AG10803 (cell line): ENCODE data around the gene ZSWIM6.

Source experiments
- DNase-seq: peaks from one replicate; pipeline ENCODE4 v3.0.0; 2010; ENCODE audit warnings: low read depth
- H3K4me3 ChIP-seq: 2 replicates; pipeline ENCODE4 v1.5.1; 2011; ENCODE audit warnings: mild to moderate bottlenecking, low read length, control low read depth
- CTCF ChIP-seq: conservative IDR thresholded peaks from 2 replicates; pipeline ENCODE4 v1.5.1; 2011; ENCODE audit warnings: mild to moderate bottlenecking, low read length, control low read depth, inconsistent platforms

ZSWIM6 gene

GRCh38 chr5:61362796-61363368 is 30.8 kb downstream of the ZSWIM6 start:
- peak; percentile 29 for TF ChIP-seq CTCF
- H3K4me3 ChIP-seq: no peak overlapping the region
- DNase-seq: peak; percentile 6

- no peak overlapping the region for H3K4me3 ChIP-seq
- DNase-seq: no peak
- TF ChIP-seq CTCF: no peak
Observed at GRCh38 chr5:61363401-61364114, 31.5 kb downstream of the ZSWIM6 start.

- no peak overlapping the region for H3K4me3 ChIP-seq
- no peak for TF ChIP-seq CTCF
- no peak for DNase-seq
Observed at GRCh38 chr5:61366497-61367240, 34.6 kb downstream of the ZSWIM6 start.

GRCh38 chr5:61370506-61370905 is 38.4 kb downstream of the ZSWIM6 start:
- TF ChIP-seq CTCF: no peak
- H3K4me3 ChIP-seq: no peak overlapping the region
- no peak for DNase-seq

- TF ChIP-seq CTCF: no peak
- no peak overlapping the region for H3K4me3 ChIP-seq
- DNase-seq: no peak
Observed at GRCh38 chr5:61371474-61371873, 39.4 kb downstream of the ZSWIM6 start.

GRCh38 chr5:61379677-61380076 is 47.6 kb downstream of the ZSWIM6 start:
- no peak overlapping the region for H3K4me3 ChIP-seq
- no peak for DNase-seq
- no peak for TF ChIP-seq CTCF
